Astrocyte (in vitro differentiated cells and primary cell): ENCODE measurements around the gene GOLPH3.

ENCODE experiments used
- EZH2 ChIP-seq: IDR thresholded peaks from 2 replicates; pipeline ENCODE4 v1.6.1; 2012; ENCODE audit warnings: mild to moderate bottlenecking, low read length, inconsistent platforms; ENCODE audit not compliant: insufficient read depth
- TF ChIP-seq, protein P1 (sequence below): IDR thresholded peaks from 2 replicates; pipeline ENCODE4 v1.5.1; 2011; ENCODE audit warnings: low read depth, mild to moderate bottlenecking, inconsistent platforms, low read length, moderate library complexity; ENCODE audit not compliant: insufficient read depth

DNA sequence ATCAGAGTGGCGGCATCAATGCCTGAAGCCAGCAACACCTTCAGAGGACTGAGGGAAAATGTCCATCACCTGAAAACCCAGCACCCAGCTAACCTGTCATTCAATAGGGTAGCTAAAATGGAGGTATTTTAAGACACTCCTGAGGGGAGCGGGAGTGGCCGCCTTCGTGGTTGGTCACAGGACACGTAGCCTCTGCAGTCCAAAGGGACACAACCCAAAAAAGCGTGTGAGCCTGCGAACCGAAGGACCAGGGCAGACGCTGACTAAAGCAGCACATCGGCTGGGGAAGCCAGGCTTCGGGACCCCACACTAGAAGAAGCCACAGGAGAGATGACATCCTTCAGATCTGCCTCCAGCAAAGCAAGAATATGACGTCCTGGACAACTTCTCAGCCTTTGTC is 70.6 kb downstream of the GOLPH3 start:
- TF ChIP-seq, protein P1, sequence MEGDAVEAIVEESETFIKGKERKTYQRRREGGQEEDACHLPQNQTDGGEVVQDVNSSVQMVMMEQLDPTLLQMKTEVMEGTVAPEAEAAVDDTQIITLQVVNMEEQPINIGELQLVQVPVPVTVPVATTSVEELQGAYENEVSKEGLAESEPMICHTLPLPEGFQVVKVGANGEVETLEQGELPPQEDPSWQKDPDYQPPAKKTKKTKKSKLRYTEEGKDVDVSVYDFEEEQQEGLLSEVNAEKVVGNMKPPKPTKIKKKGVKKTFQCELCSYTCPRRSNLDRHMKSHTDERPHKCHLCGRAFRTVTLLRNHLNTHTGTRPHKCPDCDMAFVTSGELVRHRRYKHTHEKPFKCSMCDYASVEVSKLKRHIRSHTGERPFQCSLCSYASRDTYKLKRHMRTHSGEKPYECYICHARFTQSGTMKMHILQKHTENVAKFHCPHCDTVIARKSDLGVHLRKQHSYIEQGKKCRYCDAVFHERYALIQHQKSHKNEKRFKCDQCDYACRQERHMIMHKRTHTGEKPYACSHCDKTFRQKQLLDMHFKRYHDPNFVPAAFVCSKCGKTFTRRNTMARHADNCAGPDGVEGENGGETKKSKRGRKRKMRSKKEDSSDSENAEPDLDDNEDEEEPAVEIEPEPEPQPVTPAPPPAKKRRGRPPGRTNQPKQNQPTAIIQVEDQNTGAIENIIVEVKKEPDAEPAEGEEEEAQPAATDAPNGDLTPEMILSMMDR: no peak
- TF ChIP-seq EZH2: no peak
